ENCODE results near the gene HMGXB4.

GRCh38 chr22:35229865-35230264 is 27.4 kb upstream of the HMGXB4 start:
- TF ChIP-seq CTCF (IDR thresholded peaks at IDR 0.05): no peak
- TF ChIP-seq POLR2AphosphoS5 (IDR thresholded peaks at IDR 0.05): no peak
- TF ChIP-seq POLR2A (IDR thresholded peaks at IDR 0.05): no peak

Data from suprapubic skin (tissue), 4 donors.